Measurements from ENCODE around the gene SNX14. TPM values are rescaled to one million over a fixed set of nuclear protein-coding genes. Genes with fewer than 3 reads are reported as not detected.
A peak's percentile ranks its signal among the peaks of the same experiment; 100 is the strongest.

Gene SNX14
- total RNA-seq, 1 donor from 2014 or later, result 64.8 TPM

- DNase-seq (ENCODE audit: extremely low spot score in 2 of 2), result no peak
- Histone ChIP-seq H3K9me3 (no peaks in the 10 kb centered on the region), H3K36me3 (no peaks in the 10 kb centered on the region), H3K4me1 (peaks cover 11% of the 10 kb centered on the region), H3K4me3 (no peak overlapping the region), H3K27ac (no peak overlapping the region), H3K27me3 (no peaks in the 10 kb centered on the region)
- intact Hi-C loops (cut with DNase I), result loop anchor here (2.0 kb wide), 1 partner anchor 129 kb away; no protein-coding TSS in a partner anchor
- TF ChIP-seq POLR2AphosphoS5 (IDR thresholded peaks at IDR 0.05; ENCODE audit: insufficient read depth in 1 of 2, low read depth in 1 of 2), result no peak
- no peak for TF ChIP-seq CTCF (IDR thresholded peaks at IDR 0.05)
- TF ChIP-seq POLR2A (IDR thresholded peaks at IDR 0.05), result no peak
These were observed 109.8 kb downstream of the SNX14 start for GRCh38 chr6:85483846-85484245.

- DNase-seq (ENCODE audit: extremely low spot score in 2 of 2), result no peak
- Histone ChIP-seq H3K4me1 (peaks cover 11% of the 10 kb centered on the region), H3K4me3 (no peak overlapping the region), H3K27ac (peak overlapping the region; percentile 58), H3K9me3 (no peaks in the 10 kb centered on the region), H3K36me3 (no peaks in the 10 kb centered on the region), H3K27me3 (no peaks in the 10 kb centered on the region)
- intact Hi-C loops (cut with DNase I), result loop anchor here (2.0 kb wide), 1 partner anchor 128 kb away; no protein-coding TSS in a partner anchor
- peak in 1 of 2 donors; percentile 9 for TF ChIP-seq POLR2AphosphoS5 (IDR thresholded peaks at IDR 0.05; ENCODE audit: insufficient read depth in 1 of 2, low read depth in 1 of 2)
- no peak for TF ChIP-seq POLR2A (IDR thresholded peaks at IDR 0.05)
- peak; percentile 96 to 99 (median 98) for TF ChIP-seq CTCF (IDR thresholded peaks at IDR 0.05)
These were observed 110.6 kb downstream of the SNX14 start for GRCh38 chr6:85482905-85483700.

GRCh38 chr6:85482206-85482904 is 111.3 kb downstream of the SNX14 start:
- H3K36me3 ChIP-seq, result no peaks in the 10 kb centered on the region
- TF ChIP-seq POLR2A (IDR thresholded peaks at IDR 0.05), result no peak
- TF ChIP-seq POLR2AphosphoS5 (IDR thresholded peaks at IDR 0.05; ENCODE audit: insufficient read depth in 1 of 2, low read depth in 1 of 2), result no peak
- TF ChIP-seq CTCF (IDR thresholded peaks at IDR 0.05), result no peak
- no peak overlapping the region for H3K4me3 ChIP-seq
- DNase-seq (ENCODE audit: extremely low spot score in 2 of 2), result no peak
- peaks cover 11% of the 10 kb centered on the region for H3K4me1 ChIP-seq
- H3K27ac ChIP-seq, result peak overlapping the region; percentile 58
- no peaks in the 10 kb centered on the region for H3K27me3 ChIP-seq
- intact Hi-C loops (cut with DNase I), result loop anchor here (2.0 kb wide), 1 partner anchor 128 kb away; no protein-coding TSS in a partner anchor
- no peaks in the 10 kb centered on the region for H3K9me3 ChIP-seq

GRCh38 chr6:85479208-85479607 is 114.5 kb downstream of the SNX14 start:
- Histone ChIP-seq H3K27me3 (no peaks in the 10 kb centered on the region), H3K9me3 (no peaks in the 10 kb centered on the region), H3K36me3 (peaks cover 0 to 6% of the 10 kb centered on the region in 2 donors), H3K27ac (no peak overlapping the region), H3K4me1 (peaks cover 11% of the 10 kb centered on the region), H3K4me3 (no peak overlapping the region)
- intact Hi-C loops (cut with DNase I), result no loop called here
- DNase-seq (ENCODE audit: extremely low spot score in 2 of 2), result peak in 1 of 2 donors; percentile 32
- TF ChIP-seq POLR2A (IDR thresholded peaks at IDR 0.05) (no peak), POLR2AphosphoS5 (IDR thresholded peaks at IDR 0.05; ENCODE audit: insufficient read depth in 1 of 2, low read depth in 1 of 2) (no peak), CTCF (IDR thresholded peaks at IDR 0.05) (no peak)
